Globus pallidus (tissue), 1 donor: ENCODE data around the gene SUN1.
"Not testable (repeated sequence)": the region's sequence is repeated elsewhere in the genome, so short reads cannot be mapped to it uniquely, and the experiment has no call there.

ENCODE experiments used
- DNase-seq: peaks from one replicate; pipeline ENCODE4 v3.0.0-alpha.2; 2015; ENCODE audit warnings: low spot score

The SUN1 gene

GRCh38 chr7:856444-857095 lies 24.3 kb downstream of the SUN1 start:
- no peak for DNase-seq

- no peak for DNase-seq
Measured at GRCh38 chr7:857661-858060, 25.4 kb downstream of the SUN1 start.

- DNase-seq = no peak
Measured at GRCh38 chr7:859359-860030, 27.2 kb downstream of the SUN1 start.

- no peak for DNase-seq
Measured at GRCh38 chr7:860149-860548, 27.9 kb downstream of the SUN1 start.

GRCh38 chr7:861222-861621 lies 28.9 kb downstream of the SUN1 start:
- DNase-seq = no peak

- no peak for DNase-seq
Measured at GRCh38 chr7:862157-862556, 29.9 kb downstream of the SUN1 start.

GRCh38 chr7:863106-863505 lies 30.8 kb downstream of the SUN1 start:
- no peak for DNase-seq

- DNase-seq = no peak
Measured at GRCh38 chr7:865921-866320, 33.6 kb downstream of the SUN1 start.

GRCh38 chr7:867001-867405 lies 34.7 kb downstream of the SUN1 start:
- no peak for DNase-seq

- DNase-seq = no peak
Measured at GRCh38 chr7:867406-868188, 35.3 kb downstream of the SUN1 start.

GRCh38 chr7:868189-868486 lies 35.9 kb downstream of the SUN1 start:
- no peak for DNase-seq

GRCh38 chr7:869348-869747 lies 37.1 kb downstream of the SUN1 start:
- DNase-seq = no peak

GRCh38 chr7:871900-872537 lies 39.7 kb downstream of the SUN1 start:
- DNase-seq = no peak

GRCh38 chr7:872685-873084 lies 40.4 kb downstream of the SUN1 start:
- DNase-seq = not testable (repeated sequence)

GRCh38 chr7:873367-874002 lies 41.2 kb downstream of the SUN1 start:
- peak; percentile 85 for DNase-seq

- DNase-seq = no peak
Measured at GRCh38 chr7:874031-874749, 41.9 kb downstream of the SUN1 start.

- no peak for DNase-seq
Measured at GRCh38 chr7:875051-875450, 42.8 kb downstream of the SUN1 start.

- DNase-seq = no peak
Measured at GRCh38 chr7:875476-876076, 43.3 kb downstream of the SUN1 start.

GRCh38 chr7:876077-876971 lies 44.0 kb downstream of the SUN1 start, which contains the start of gene GET4:
Gene GET4 (plus strand): TSS chr7:876554. CDS start chr7:876646, 92 bp downstream.
- DNase-seq = peak; percentile 95

GRCh38 chr7:876972-877311 lies 44.7 kb downstream of the SUN1 start:
- DNase-seq = no peak
